ENCODE results near the gene ABCG8.

ABCG8 gene

DNA sequence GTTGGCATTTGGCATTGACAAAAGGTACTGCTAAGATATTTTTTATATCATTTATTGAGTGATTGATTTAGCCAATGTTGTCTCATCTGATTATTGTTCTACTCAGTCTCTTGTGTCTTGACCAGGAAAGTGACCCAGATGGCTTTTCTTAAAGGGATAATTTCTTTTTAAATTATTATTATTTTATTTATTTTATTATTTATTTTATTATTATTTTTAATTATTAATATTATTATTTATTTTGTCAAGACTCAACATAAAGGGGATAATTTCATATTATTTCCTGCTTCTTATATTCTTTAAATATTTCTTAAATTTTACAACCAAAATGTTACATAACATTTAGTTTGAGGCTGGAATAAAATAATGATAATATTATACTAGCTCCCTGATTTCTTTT is 37.9 kb upstream of the ABCG8 start:
- TF ChIP-seq CTCF (IDR thresholded peaks at IDR 0.05) = no peak

DNA sequence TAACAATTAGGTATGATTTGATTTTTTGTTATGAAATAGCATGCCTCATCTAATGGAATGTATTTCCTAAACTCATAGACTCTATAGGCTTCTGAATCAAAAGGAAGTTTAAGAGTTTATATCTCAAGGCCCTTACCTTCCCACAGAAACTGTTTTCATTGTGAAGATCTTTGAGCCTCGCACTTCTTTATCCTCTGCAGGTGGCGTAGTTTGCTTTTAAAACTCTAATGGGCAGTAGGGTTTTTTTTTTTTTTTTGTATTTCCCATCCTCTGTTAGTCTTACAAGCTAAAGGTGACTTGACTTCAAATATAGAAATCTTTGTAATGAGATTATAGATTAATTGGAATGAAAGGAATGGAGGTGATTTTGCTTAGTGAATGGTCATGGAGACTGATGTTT is 36.6 kb upstream of the ABCG8 start:
- no peak for TF ChIP-seq CTCF (IDR thresholded peaks at IDR 0.05)

- TF ChIP-seq CTCF (IDR thresholded peaks at IDR 0.05) = no peak
These were observed 35.7 kb upstream of the ABCG8 start for GRCh38 chr2:43803113-43803512.

DNA sequence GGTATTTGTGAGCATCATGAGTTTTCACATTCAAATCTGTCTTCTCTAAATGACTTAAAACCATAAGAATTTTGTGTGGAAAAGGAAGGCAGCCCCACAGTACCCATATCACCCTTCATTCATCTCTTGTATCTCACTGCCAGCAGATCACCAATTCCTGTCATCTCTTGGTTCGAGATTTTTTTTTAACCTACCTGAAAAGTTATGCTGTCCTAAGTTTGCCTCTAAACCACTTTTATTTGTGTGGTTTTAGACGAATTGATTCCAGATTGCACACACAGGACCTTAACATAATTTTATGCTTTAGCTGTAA is 32.1 kb upstream of the ABCG8 start:
- TF ChIP-seq CTCF (IDR thresholded peaks at IDR 0.05) = no peak

DNA sequence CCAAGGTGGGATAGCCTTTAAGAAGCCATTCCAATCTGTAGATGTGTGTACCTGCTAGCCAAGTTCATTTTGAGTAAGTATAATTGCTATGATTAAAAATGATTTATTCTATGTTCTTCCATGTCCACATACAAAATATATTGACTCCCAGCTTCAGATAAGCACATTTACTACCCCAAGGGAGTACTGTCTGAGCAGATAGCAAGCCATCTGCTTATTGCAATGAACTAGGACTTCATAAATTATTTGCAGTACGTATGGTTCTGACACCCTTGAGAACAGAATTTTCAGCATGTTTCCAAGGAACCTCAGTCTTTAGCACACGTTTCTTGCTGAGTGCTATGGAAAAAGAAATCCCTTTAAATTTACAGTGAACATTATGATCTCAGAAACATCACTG is 28.3 kb upstream of the ABCG8 start:
- TF ChIP-seq CTCF (IDR thresholded peaks at IDR 0.05) = no peak

DNA sequence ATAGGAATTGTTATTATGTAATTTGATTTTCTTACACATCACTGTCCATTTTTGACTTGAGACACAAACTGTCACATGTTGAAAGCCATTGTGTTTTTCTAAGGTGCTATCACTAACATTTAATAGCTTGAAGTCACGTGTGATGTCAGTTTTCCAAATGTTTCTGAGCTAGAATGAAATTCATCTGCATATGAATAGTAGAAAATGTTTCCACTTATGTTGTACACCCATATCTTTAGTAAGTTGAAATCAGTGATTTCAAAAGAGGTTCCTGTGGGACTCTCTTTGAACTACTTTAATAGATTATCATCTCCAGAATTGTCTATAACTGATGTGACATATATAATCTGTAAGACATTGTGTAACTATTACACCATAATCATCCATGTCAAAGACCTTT is 27.9 kb upstream of the ABCG8 start:
- TF ChIP-seq CTCF (IDR thresholded peaks at IDR 0.05) = no peak

- TF ChIP-seq CTCF (IDR thresholded peaks at IDR 0.05) = no peak
These were observed 26.8 kb upstream of the ABCG8 start for GRCh38 chr2:43812006-43812405.

GRCh38 chr2:43812947-43813346 is 25.8 kb upstream of the ABCG8 start:
- TF ChIP-seq CTCF (IDR thresholded peaks at IDR 0.05) = no peak

Measured in LNCAP (cell line).